KG1 (cell line): ENCODE data around the gene RRM1.
"Not testable (repeated sequence)": the region's sequence is repeated elsewhere in the genome, so short reads cannot be mapped to it uniquely, and the experiment has no call there.

Source experiments
- DNase-seq: peaks from one replicate; lab custom pipeline; 2025; lab: John Stamatoyannopoulos, UW

RRM1 gene

DNA sequence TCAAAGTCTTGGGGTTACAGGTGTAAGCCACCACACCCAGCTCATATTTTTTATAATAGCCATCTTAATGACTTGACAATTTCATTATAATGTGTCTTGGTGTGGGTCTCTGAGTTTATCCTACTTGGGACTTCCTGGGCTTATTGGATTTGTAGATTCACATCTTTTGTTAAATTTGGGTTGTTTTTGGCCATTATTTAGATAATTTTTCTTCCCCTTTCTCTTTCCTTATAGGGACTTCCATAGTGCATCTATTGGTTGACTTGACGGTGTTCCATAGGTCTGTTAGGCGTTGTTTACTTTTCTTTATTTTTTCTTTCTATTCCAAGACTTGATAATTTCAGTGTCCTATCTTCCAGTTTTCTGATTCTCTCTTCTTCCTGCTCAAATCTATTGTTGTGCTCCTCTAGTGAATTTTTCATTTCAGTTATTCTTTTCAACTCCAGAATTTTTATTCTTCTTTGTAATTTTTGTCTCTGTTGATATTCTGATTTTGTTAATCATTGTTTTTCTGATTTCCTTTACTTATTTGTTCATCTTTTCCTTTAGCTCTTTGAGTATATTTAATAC is 45.6 kb downstream of the RRM1 start:
- DNase-seq = no peak

DNA sequence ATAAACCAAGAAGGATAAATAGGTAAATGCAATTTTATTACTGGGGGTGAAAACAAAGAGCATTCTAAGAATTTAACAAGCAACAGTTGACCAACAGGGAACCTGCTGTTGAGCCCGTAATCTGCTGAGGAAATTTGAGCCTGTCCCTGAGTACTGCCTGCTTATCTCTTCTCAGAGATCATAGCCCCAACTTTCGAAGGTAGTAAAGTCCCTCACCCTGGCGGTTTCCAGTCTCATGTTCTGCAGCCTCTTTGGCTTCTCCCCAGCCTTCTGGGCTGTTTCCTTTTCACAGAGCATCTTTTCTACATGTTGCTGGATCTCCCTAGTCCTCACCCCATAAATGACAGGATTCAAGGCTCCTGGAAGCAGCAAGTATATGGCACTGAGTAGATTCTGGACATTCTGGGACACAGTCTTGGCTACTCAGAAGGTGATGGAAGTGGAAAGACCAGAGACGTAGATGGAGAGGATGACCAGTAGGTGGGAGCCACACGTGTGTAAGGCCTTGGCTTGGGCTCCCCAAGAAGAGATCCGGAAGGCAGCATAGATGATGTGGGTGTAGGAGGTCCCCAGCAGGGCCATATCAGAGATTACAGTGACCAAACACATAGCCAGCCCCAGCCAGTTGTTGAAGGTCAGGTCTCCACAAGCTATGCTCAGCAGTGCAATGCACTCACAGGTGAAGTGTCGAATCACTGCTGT is 51.6 kb downstream of the RRM1 start:
- no peak for DNase-seq

DNA sequence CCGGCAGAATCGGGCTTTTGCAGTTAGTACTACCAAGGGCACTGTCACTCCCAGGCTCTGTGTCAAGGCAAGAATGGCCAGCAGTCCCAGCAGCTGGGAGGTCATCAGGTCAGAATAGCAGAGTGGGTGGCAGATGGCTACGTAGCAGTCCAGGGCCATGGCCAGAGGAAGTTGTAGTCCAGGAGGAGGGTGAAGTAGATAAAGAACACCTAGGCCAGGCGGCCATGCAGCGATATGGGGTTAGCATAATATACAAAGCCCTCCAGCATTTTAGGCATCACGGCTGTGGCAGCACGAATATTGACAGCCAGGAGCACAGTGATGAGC is 52.1 kb downstream of the RRM1 start:
- no peak for DNase-seq

DNA sequence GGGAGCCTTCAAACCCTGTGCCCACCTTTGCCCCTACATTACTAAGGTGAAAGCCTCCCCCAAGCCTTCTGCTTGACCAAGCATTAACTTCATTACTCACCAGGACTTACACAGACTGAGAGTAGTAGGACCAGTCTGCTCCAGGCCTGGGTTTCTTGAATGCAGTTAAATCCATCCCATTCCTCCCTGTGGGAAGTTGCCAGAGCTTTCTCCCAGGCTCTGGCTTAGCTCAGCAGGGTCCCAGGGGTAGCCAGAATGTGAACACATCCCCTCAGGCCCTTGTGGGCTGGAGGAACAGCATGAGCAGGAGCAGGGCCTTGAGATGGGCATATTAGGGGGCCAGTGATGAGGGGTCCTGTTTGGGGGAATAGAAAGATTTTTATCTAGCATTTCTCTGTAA is 59.9 kb downstream of the RRM1 start:
- no peak for DNase-seq

DNA sequence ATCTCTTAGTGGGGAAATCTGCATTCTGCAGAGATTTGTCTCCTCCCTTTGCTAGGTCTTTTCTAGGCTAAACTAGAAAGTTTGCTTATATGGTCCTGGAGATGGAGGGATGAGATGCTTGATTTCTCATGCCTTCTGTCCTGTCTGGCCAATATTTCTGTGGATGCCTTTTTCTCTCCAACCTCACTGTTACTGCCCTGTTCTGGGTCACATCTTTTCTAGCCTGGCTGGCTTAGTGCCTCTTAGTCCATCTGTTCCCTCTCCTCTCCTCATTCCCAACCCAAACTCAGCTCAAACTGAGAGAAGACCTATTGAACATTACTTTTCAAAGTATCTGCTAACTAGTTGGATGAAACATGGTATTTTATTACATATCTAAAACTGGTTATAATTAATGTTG is 62.0 kb downstream of the RRM1 start:
- no peak for DNase-seq

DNA sequence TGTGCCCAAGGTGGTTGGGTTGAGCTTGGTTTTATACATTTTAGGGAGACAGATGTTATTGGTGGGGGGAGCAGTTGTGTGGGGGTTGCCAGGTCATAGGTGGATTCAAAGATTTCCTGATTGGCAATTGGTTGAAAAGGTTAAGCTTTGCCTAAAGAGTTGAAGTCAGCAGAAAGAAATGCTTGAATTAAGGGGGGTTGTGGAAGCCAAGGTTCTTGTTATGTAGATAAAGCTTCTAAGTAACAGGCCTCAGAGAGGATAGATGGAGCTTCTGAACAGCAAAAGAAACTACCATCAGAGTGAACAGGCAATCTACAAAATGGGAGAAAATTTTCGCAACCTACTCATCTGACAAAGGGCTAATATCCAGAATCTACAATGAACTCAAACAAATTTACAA is 64.2 kb downstream of the RRM1 start:
- DNase-seq = not testable (repeated sequence)

DNA sequence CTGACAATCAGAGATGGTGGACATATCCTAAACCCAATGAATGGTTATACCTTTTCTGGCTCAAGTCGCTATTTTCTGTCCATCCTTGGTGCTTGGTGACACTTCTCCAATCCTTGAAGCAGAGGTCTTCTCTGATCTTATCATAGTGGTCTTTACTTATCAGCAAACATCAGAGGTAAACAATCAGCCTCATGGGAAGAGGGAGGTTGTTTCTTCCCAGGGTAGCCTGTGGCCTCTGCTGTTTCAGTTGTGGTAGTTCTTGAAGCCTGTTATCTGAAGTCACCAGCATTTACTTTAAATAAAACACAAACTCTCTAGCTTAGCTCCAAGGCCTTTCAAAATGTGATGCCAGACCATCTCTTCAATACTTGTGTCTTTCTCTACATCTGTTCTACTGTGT is 66.7 kb downstream of the RRM1 start:
- no peak for DNase-seq

DNA sequence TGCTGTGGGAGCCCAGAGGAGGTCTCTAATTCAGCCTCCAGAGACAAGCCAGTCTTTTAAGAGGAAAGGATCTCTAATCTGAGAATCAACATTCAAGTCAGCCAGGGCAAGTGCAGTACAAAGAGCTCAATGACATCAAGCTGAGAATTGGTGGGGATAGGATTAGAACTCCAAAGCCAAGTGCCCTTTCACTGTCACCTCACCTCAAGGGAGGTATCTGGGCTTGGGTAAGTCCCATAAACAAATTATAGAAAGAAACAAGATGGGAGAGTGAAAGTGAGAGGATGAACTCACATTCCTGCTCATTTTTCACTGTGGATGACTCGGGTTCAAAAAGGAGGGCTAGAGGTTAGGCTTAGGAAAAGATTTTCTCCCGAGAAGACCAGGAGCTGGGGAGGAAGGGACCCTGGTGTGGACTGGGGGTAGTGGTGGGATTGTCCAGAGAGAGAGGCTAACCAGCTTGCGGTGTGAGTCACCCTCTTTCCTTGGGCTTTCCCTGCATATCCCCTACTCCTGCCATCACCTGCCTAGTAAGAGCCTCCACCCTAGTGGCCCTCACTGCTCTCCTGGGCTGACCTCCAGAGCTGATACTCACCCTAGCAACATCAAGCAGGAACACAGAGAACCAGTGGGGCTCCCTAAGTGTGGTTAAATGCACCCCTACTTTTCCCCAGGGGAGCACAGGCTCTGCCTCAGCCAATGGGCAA is 70.4 kb downstream of the RRM1 start:
- DNase-seq = no peak

DNA sequence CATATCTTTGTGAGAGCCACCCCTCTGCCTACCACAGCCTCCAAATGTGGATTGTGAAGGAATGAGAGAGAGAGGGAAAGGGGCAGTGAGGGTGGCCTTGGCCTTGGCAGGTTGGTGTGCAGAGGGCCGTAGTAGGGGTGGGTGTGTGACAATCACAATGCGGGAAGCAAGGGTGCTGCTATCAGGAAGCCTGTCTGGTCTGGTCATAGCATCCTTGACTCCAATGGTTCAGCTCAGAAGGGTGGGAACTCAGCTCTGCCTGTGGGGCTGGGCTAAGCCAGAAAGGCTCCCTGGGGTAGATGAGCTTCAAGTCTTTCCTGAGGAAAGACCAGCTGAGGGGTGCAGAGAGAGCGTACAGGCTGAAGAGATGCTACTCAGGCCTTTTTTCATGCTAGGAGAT is 72.7 kb downstream of the RRM1 start:
- no peak for DNase-seq

DNA sequence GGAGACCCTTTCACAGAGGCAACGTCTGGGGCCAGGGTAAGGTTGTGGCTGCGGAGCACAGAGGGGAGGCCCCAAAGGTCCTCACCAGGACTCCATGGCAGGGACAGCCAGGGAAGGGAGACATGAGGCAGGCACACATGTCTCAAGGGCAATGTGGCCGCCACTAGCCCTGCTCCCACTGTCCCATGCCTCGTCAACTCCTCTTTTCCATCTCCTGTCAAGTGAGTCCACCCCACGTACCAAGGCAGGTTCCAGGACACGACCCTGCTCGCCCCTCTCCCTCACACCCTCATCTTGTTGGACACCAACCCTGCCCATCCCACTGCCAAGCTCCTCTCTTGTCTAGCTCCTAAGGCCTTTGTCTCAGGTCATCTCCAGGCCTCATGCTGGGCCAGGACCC is 73.2 kb downstream of the RRM1 start:
- DNase-seq = no peak

DNA sequence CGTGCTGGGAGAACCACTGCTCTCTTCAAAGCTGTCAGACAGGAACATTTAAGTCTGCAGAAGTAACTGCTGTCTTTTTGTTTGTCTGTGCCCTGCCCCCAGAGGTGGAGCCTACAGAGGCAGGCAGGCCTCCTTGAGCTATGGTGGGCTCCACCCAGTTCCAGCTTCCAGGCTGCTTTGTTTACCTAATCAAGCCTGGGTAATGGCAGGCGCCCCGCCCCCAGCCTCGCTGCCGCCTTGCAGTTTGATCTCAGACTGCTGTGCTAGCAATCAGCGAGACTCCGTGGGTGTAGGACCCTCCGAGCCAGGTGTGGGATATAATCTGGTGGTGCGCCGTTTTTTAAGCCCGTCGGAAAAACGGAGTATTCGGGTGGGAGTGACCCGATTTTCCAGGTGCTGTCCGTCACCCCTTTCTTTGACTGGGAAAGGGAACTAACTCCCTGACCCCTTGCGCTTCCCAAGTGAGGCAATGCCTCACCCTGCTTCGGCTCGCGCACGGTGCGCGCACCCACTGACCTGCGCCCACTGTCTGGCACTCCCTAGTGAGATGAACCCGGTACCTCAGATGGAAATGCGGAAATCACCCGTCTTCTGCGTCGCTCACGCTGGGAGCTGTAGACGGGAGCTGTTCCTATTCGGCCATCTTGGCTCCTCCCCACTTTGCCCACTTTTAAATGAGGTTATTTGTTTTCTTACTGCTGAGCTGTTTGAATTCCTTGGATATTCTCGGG is 81.2 kb downstream of the RRM1 start:
- DNase-seq = not testable (repeated sequence)

DNA sequence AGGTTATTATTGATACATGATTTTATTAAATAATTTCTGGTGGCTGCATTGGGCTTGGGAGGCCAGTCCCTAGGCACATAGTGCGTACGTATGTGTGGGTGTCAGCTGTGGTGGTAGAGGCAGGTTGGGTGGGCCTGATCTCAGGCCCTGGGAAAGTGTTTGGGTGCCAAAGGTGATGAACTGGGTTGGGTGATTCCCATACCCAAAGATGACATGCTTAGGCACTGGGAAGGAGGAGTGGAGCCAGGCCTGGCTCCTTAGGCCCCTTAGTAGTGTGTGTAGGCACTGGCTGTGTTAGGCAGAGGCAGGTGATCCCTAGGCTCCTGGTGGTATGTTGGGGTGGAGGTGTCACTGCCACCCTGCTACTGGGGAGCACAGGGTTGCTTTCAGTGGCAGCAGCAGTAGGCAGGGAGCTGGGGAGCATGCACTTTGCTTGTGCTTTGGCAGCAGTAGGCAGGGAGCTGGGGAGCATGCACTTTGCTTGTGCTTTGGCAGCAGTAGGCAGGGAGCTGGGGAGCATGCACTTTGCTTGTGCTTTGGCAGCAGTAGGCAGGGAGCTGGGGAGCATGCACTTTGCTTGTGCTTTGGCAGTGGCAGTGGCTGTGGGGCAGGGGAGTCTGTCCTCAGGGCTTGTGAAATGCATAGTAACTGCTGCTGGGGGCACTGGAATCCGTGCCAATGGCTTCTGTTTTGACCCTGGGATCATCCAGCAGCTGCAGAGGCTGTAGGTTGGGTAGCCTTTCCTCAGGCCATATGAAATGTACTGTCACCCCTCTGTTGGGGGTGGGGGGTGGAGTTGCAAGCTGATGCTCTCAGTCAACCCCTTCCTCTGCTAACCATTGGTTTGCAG is 84.4 kb downstream of the RRM1 start:
- no peak for DNase-seq

DNA sequence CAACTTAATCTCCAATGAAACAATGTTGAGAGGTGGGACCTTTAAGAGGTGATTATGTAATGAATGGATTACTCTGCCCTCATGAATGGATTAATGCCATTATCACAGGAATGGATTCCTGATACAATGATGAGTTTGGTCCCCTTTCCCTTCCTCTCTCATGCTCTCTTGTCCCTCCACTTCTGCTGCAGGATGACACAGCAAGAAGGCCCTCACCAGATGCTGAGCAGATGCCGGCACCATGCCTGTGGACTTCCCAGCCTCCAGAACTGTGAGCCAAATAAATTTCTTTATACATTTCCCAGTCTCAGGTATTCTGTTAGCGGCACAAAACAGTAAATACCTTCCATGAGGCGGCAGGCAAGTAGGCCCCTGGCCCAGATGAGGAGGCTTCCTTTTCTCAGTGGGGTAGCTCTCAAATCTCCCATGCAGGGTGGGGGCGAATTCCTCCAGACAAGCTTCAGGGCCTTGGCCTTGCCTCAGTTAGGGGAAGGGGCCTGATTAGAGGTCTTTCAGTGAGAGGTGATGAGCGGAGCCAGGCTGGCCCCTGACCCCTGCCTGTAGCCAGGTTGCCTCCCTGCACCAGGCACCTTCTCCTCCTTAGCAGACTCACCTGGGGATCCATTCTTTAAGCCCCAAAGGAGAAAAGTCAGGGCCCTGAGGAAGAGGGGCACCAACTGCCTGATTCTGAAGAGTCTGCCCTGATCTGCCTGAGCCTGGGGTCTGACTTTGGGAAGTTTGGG is 86.0 kb downstream of the RRM1 start:
- DNase-seq = no peak

DNA sequence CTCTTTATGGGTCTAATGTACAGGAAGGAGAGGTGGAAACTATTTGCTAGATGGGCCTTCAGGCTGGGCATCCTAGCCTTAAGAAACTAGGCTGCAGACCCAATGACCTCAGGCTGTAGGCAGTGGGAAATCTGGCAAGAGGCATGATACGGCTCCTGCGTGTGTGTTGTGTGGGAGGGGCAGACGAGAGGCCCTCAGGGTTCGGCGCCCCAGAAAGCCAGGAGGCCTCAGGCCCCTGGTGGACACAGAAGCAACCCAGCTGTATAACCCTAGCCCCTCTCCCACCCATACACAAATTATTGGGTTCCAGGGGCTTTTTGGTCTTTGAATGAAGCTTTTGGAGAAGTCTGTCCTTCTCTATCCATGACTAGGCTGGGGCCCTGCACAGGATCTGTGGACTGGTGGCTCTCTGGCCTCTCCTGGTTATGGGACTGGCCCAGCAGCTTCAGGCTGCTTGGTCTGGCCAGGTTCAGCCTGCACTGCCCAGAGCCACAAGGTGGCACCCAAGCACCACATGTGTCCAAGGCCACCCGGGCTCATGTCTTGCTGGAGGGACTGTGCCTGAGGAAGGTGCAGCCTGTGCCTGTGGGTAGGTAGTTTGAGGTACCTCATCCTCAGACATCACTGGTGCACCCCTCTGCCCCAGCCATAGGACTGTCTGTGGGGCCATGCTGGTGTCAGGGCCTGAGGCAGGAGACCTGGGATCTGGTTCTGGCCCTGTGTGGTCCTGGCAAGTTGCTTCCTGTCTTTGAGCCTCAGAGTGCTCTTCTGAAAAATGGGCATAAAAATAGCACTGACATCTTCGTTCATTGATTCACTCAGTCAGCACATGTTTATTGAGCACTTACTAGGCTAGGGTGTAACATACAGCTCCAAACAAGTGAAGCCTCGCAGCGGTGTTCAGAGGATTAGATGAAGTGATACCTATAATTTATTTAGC is 87.5 kb downstream of the RRM1 start:
- DNase-seq = peak; percentile 61

DNA sequence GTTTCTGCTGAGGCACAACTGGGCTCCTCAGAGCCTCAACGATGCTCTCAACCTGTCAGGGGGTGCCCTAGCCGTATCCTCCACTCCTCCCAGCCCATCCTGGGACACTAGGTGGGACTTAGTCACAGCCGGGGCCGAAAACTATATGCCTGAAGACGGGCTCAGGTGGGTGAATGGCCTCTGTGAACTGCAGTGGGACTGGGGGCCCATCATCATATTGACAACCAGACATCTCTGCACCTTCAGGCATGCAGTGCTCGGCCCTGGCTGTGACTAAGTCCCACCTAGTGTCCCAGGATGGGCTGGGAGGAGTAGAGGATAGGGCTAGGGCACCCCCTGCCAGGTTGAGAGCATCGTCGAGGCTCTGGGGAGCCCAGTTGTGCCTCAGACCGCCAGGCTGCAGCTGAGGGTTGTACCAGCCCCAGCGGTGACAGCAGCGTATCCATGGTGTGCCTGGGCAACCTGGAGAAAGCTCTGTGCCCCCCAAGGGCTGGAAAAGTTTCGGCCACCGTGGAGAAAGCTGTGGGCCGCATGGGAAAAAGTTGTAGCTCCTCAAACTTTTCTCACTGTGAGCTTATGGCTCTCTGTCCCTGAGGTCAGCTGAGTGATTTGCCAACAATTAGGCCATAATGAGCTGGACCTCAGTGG is 88.9 kb downstream of the RRM1 start:
- DNase-seq = no peak

DNA sequence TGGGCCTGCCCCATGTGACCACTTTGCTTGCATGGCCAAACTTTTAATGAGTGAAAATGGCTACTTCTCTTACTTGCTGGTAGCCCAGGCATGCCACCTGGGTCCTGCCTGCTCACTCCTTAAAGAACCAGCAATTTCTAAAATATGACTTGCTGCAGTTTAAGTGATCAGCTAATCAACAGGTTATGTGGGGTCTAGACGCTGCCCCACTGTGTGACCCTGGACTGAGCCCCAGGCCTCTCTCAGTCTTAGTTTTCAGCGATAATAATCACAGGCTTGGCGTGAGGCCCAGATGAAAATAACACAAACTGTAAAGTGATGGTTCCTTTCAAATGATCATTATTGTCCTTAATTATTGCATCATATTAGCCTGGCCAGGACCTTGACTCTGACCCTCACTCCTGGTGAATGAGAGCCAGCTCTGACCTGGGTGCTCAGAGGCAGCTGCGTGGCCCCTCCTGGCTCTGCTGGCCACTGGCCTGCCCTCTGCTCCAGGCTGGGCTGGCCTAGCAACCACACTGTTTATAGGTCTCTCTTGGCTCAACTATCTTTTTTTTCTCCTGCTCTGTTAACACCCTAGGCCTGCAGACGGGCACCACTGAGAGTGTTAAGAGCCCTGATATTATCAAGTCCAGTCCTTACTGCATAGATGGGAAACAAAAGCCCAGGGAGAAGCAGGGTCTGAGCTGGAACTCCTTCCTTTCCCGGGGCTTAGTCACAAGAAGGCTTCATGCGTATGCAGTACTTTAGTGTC is 89.7 kb downstream of the RRM1 start:
- no peak for DNase-seq

DNA sequence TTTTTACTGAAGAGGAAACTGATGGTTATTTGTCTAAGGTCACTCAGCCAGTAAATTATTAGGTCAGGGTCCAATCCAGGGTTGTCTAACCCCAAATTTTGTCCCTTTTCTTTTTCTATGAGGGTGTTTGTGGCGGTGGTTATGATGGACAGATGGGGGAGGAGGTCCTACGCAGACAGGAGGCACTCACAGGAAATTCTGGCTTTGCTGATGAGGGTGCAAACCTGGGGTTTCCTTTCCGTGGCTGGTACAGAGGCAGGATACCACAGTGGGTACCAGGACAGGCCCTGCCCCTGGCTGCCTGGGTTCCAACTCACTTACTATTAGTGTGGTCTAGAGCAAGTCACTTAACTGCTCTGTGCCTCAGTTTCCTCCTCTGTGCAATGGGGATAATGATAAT is 91.0 kb downstream of the RRM1 start:
- DNase-seq = no peak

DNA sequence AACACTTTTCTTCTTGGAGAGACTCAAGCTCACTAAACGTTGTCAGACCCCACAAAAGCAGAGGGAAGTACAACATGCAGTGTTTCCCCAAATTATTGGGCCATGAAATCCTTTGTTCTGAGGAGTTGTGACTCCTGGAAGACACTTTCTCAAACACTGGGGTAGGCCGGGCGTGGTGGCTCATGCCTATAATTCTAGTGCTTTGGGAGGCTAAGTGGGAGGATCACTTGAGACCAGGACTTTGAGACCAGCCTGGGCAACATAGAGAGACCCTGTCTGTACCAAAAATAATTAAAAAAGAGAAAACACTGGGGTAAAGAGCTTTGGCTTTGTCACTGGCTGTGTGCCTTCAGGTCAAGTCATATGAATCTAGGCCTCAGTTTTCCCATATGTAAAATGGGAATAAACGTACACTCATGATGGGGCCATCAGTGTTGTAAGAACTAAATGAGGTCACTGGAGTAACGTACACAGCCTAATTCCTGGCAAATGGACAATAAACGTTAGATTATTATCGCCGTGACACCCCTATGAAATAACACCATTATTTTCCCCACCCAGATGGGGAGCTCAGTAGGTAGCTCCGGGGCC is 92.0 kb downstream of the RRM1 start:
- DNase-seq = no peak
